T-helper 1 cell treated with Interleukin-12 subunit alpha and Interleukin-12 subunit beta and Interleukin-4 antibody, amounts not matched to agents 30 μg/mL and 1 μg/mL, for 36 hours (primary cell): ENCODE measurements around the gene PTPRN2.

Experiments
- H3K27ac Mint-ChIP-seq: one replicate; pipeline ENCODE4 v1.8.0; 2021; ENCODE audit warnings: mild to moderate bottlenecking, mixed read lengths
- H3K27me3 Mint-ChIP-seq: one replicate; pipeline ENCODE4 v1.8.0; 2021; ENCODE audit warnings: low read depth, mixed read lengths
- H3K36me3 Mint-ChIP-seq: one replicate; pipeline ENCODE4 v1.8.0; 2021; ENCODE audit warnings: low read depth, mixed read lengths
- H3K4me1 Mint-ChIP-seq: one replicate; pipeline ENCODE4 v1.8.0; 2021; ENCODE audit warnings: low read depth, mixed read lengths
- H3K4me3 Mint-ChIP-seq: one replicate; pipeline ENCODE4 v1.8.0; 2021; ENCODE audit warnings: mild to moderate bottlenecking, moderate library complexity, mixed read lengths
- H3K9me3 Mint-ChIP-seq: one replicate; pipeline ENCODE4 v1.8.0; 2021; ENCODE audit warnings: mixed read lengths

Gene PTPRN2

GRCh38 chr7:158325530-158326381 is 261.9 kb downstream of the PTPRN2 start:
- peaks cover 43% of the 10 kb centered on the region for H3K9me3 Mint-ChIP-seq
- H3K4me1 Mint-ChIP-seq: no peaks in the 10 kb centered on the region
- no peak overlapping the region for H3K4me3 Mint-ChIP-seq
- H3K27me3 Mint-ChIP-seq: no peaks in the 10 kb centered on the region
- peaks cover 6% of the 10 kb centered on the region for H3K36me3 Mint-ChIP-seq
- no peak overlapping the region for H3K27ac Mint-ChIP-seq

- no peak overlapping the region for H3K27ac Mint-ChIP-seq
- peaks cover 47% of the 10 kb centered on the region for H3K9me3 Mint-ChIP-seq
- H3K4me1 Mint-ChIP-seq: no peaks in the 10 kb centered on the region
- H3K4me3 Mint-ChIP-seq: no peak overlapping the region
- peaks cover 6% of the 10 kb centered on the region for H3K36me3 Mint-ChIP-seq
- no peaks in the 10 kb centered on the region for H3K27me3 Mint-ChIP-seq
These were observed 262.9 kb downstream of the PTPRN2 start for GRCh38 chr7:158324397-158325360.

GRCh38 chr7:158323741-158324396 is 263.8 kb downstream of the PTPRN2 start:
- Mint-ChIP-seq H3K27ac (no peak overlapping the region), H3K4me1 (no peaks in the 10 kb centered on the region), H3K9me3 (peaks cover 47% of the 10 kb centered on the region), H3K4me3 (no peak overlapping the region), H3K27me3 (no peaks in the 10 kb centered on the region), H3K36me3 (peaks cover 6% of the 10 kb centered on the region)

DNA sequence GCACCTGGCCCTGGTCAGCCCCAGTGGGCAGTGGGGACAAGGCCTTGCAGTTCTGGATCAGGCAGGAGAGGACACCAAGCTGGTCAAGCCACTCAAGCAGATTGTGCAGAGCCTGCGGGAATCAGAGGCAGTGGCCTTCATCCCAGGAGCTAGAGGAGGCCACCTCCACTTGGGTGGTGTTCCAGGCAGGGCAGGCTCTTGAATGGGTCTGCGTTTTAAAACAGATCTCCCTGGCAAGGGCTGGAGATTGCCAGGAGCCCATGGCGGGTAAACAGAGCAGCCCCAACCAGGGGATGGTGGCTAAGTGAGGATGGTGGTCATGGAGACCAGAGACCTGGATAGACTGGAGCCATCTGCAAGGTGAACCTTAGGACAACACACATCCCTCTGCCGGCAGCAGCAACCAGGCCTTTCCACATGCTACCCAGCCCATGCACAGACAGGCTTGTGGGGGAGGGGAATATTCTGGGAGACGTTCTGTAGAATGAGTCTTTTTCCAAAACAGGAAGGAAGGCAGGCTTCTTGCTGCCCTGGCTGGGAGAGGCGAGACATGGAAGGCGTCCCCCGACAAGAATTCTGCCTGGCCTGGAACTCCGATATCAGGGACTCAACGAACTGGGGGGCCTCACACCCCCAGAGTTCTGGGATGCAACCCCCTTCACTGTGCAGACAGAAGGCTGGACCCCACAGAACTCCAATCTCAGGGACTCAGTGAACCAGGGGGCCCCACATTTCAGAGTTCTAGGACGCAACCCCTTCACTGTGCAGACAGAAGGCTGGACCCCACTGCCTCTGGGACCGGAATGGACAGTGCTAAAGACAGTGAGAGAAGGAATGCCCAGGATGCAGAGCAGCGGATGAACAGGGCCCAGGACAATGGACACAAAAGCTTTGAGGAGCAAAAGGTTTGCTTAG is 264.8 kb downstream of the PTPRN2 start:
- Mint-ChIP-seq H3K4me1 (no peaks in the 10 kb centered on the region), H3K36me3 (peaks cover 6% of the 10 kb centered on the region), H3K4me3 (no peak overlapping the region), H3K9me3 (peaks cover 47% of the 10 kb centered on the region), H3K27ac (no peak overlapping the region), H3K27me3 (no peaks in the 10 kb centered on the region)

DNA sequence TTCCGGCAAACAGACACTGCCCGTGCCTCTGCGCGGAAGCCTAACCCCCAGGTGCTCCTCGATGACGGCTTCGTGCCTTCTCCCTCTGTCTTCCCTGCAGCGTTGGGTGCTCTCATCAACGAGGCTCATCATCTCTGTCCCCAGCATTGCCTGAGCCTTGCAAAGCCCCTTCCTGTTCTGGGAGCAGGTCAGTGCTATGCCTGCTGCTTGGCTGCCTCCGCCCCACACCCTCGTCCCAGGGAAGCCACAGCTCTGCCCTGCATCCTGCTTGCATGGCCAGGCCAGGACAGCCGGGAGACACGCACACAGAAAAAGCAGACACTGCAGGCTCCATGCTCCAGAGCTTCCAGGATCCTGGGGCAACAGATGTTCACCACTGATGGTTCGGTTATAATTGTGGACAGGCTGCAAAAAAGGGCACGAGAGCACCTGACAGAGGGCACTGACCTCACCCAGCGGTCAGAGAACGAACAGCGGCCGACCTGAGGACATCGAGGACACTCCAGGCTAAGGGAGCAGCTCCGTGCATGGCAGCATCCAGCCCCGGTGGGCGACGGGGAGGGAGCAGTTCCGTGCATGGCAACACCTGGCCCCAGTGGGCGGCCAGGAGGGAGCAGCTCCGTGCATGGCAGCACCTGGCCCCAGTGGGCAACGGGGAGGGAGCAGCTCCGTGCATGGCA is 265.5 kb downstream of the PTPRN2 start:
- Mint-ChIP-seq H3K36me3 (peaks cover 2% of the 10 kb centered on the region), H3K9me3 (peaks cover 41% of the 10 kb centered on the region), H3K27ac (no peak overlapping the region), H3K27me3 (no peaks in the 10 kb centered on the region), H3K4me3 (no peak overlapping the region), H3K4me1 (no peaks in the 10 kb centered on the region)

DNA sequence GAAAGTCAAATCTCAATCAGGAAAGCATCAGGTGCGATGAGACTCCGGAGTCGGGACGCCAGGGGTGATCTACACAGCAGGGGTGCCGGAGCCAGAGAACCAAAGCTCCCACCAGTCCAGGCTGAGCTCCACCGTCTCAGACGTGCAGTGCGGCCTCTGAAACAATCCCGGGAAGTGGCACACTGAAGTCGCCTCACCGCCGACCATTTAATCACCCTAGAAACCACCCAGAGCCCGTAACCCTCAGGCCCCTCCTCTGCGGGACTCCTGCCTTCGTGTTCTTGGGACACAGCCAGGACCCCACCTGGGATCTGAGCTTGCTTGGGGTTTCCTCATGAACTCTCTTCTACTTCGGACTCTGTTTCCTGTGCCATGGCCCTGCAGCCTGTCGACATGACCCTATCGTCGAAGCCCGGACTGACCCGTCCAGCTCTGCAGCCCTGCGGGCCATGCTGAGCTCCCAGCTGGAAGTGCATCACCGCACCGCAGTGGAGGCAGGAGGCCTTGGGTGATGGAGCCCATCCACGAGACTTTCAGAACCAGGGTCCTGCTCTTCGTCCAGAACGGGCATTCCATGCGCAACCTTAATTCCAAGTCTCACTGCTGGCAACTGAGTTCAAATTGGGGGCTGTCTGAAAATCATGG is 266.4 kb downstream of the PTPRN2 start:
- no peaks in the 10 kb centered on the region for H3K4me1 Mint-ChIP-seq
- no peaks in the 10 kb centered on the region for H3K36me3 Mint-ChIP-seq
- peaks cover 32% of the 10 kb centered on the region for H3K9me3 Mint-ChIP-seq
- H3K4me3 Mint-ChIP-seq: no peak overlapping the region
- no peaks in the 10 kb centered on the region for H3K27me3 Mint-ChIP-seq
- H3K27ac Mint-ChIP-seq: no peak overlapping the region

GRCh38 chr7:158320328-158320727 is 267.3 kb downstream of the PTPRN2 start:
- H3K4me3 Mint-ChIP-seq: no peak overlapping the region
- H3K36me3 Mint-ChIP-seq: no peaks in the 10 kb centered on the region
- H3K9me3 Mint-ChIP-seq: peaks cover 35% of the 10 kb centered on the region
- H3K4me1 Mint-ChIP-seq: no peaks in the 10 kb centered on the region
- no peak overlapping the region for H3K27ac Mint-ChIP-seq
- H3K27me3 Mint-ChIP-seq: no peaks in the 10 kb centered on the region

DNA sequence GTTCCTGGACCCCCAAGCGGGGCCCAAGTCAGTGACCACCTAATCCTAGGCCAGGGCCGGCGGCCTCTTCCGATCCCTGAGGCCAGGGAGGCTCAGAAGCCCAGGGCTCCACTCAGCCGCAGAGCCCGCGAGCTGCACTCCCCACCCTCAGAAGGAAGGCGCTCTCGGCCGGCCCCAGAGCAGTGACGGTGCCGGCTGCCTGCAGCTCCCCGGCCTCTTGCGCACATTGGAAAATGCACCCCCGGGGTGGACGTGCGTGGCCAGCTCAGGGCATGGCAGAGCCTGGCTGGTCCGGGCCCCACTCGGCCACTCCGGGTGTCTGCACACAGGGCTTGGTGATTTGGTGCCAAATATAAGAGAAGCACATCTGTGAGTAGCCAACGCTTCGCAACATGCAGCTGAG is 269.1 kb downstream of the PTPRN2 start:
- H3K4me3 Mint-ChIP-seq: no peak overlapping the region
- H3K4me1 Mint-ChIP-seq: no peaks in the 10 kb centered on the region
- H3K9me3 Mint-ChIP-seq: peaks cover 28% of the 10 kb centered on the region
- no peaks in the 10 kb centered on the region for H3K27me3 Mint-ChIP-seq
- H3K27ac Mint-ChIP-seq: no peak overlapping the region
- H3K36me3 Mint-ChIP-seq: no peaks in the 10 kb centered on the region

DNA sequence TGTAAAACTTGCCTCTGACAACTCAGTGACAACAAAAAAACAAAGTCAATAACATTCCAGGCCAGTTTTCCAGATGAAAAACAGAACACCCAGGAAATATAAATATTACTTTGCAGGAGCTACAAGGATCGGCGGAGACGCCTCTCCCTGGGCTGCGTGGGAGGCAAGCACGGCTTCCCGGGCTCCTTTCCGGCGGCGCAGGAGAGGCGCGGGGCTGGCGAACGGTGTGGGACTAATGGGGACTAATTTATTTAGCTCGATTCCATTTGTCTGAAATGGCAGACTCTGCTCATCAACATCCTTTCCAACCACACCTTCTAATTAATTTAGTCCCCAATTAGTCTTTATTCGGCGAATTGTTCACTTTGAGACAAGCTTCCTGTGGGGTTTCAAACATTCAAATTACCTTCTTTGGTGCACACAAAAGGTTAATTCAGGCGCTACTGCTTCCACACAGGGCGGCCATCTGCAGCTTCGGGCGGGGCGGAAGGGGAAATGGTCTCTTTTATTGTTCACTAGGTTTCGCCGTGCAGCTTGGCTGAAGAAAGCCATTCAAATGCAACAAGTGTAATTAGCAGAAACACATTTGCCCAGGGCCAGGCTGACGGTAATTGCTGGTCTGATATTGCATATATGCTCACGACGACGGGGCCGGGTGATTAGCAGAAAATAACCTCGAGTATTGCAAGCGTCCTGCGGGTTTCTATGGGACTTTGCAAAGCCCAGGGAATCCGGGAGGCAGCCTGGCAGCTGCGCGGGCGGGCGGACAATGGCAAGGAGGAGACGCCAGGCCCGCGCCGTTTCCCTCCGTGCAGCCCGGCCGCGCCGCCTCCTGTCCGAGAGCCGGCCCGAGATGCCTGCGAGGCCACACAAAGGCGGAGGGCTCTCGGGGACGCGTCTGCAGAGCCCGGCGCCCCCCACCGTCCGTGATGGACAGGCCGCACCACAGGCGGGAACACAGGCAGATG is 270.1 kb downstream of the PTPRN2 start:
- Mint-ChIP-seq H3K27me3 (no peaks in the 10 kb centered on the region), H3K27ac (no peak overlapping the region), H3K9me3 (peaks cover 30% of the 10 kb centered on the region), H3K4me3 (no peak overlapping the region), H3K36me3 (no peaks in the 10 kb centered on the region), H3K4me1 (no peaks in the 10 kb centered on the region)

DNA sequence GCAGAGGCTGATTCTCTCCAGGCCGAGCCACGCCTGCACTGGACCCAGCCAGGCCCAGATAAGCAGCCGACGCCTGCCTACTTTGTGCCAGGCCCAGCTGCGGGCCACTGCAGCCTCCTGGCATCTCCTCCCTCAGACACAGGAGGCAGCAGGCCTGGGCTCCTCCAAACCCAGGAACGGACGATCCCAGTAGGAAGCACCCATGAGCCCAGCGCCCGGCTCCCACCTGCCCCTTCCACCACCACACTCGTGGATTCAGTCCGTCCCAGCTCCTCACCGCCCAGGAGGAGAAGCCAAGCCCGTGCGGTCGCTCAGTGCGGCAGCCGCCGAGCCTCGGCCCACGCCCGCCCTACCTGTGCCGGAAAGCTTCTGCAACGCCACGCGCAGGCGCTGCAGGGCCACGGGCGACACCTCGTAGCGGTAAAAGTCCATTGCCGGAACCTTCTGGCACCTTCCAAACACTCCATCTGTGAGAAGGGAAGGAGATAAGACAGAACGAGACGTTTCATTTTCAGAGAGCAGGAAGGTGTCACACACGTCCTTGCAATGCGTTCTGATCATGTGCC is 271.1 kb downstream of the PTPRN2 start:
- Mint-ChIP-seq H3K27ac (no peak overlapping the region), H3K4me1 (no peaks in the 10 kb centered on the region), H3K36me3 (no peaks in the 10 kb centered on the region), H3K4me3 (no peak overlapping the region), H3K27me3 (no peaks in the 10 kb centered on the region), H3K9me3 (peaks cover 35% of the 10 kb centered on the region)

- peaks cover 38% of the 10 kb centered on the region for H3K9me3 Mint-ChIP-seq
- H3K4me3 Mint-ChIP-seq: no peak overlapping the region
These were observed 271.7 kb downstream of the PTPRN2 start for GRCh38 chr7:158315881-158316280.

GRCh38 chr7:158315326-158315725 is 272.3 kb downstream of the PTPRN2 start:
- no peaks in the 10 kb centered on the region for H3K36me3 Mint-ChIP-seq
- H3K27ac Mint-ChIP-seq: no peak overlapping the region
- no peaks in the 10 kb centered on the region for H3K27me3 Mint-ChIP-seq
- no peak overlapping the region for H3K4me3 Mint-ChIP-seq
- no peaks in the 10 kb centered on the region for H3K4me1 Mint-ChIP-seq
- peaks cover 37% of the 10 kb centered on the region for H3K9me3 Mint-ChIP-seq

More at GRCh38 chr7:158315881-158316280, 271.7 kb downstream of the PTPRN2 start:
- H3K27me3 Mint-ChIP-seq: no peaks in the 10 kb centered on the region
- no peaks in the 10 kb centered on the region for H3K4me1 Mint-ChIP-seq
- H3K36me3 Mint-ChIP-seq: no peaks in the 10 kb centered on the region
- H3K27ac Mint-ChIP-seq: no peak overlapping the region
